SK-N-SH (cell line): ENCODE measurements around the gene PIP4K2B.

ENCODE experiments used
- GABPA ChIP-seq: IDR thresholded peaks from 2 replicates; pipeline ENCODE4 v1.4.0; 2012; ENCODE audit warnings: low read depth, mild to moderate bottlenecking
- SMC3 ChIP-seq: IDR thresholded peaks from 2 replicates; pipeline ENCODE4 v1.6.1; 2012; ENCODE audit warnings: low read depth, low read length, improper control_type of control experiment
- TCF12 ChIP-seq: IDR thresholded peaks from 2 replicates; pipeline ENCODE4 v1.4.0; 2012

DNA sequence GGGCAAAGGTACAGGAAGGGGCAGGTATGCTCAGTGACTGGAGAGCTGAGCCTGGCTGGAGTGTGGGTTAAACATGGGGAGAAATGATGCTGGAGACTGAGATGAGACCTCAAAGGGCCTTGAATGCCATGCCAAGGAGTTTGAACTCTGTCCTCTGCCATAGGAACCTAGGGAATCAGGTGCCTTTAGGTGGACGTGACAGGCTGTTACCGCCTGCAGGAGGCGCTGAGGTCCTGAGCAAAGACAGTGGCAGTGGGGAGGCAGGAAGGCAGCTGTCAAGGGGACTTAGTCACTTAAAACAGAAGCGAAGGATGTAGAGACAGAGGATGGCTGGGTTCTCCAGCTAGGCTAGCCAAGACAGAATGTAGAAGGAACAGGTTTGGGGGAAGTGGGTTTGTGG, 37.7 kb downstream of the PIP4K2B start:
- TF ChIP-seq SMC3 (no peak), GABPA (no peak), TCF12 (no peak)
